Prostate gland (tissue), 2 donors: ENCODE data around the gene DCST1.

Experiments
- CTCF ChIP-seq, 4 experiments: fragments of 200-600 bp in 2 of 4; fragments of 450-650 bp in 2 of 4; sonication (generic) in 2 of 4; IDR thresholded peaks; 1 replicate in 3 of 4; 2 replicates in 1 of 4; pipeline ENCODE4 v1.5.1; 2016 to 2019; ENCODE audit warnings: antibody characterized with exemption in 4 of 4, mild to moderate bottlenecking in 2 of 4, moderate library complexity in 2 of 4
- POLR2A ChIP-seq: fragments of 450-650 bp; IDR thresholded peaks from one replicate; pipeline ENCODE4 v1.6.1; 2016; ENCODE audit warnings: antibody characterized with exemption, mild to moderate bottlenecking

- TF ChIP-seq POLR2A (no peak), CTCF (IDR thresholded peaks at IDR 0.05) (no peak)
Observed at GRCh38 chr1:155085504-155086127, 52.0 kb downstream of the DCST1 start.
